Tibial nerve (tissue), 3 donors: ENCODE results near the gene MEIOC.

Source experiments
- CTCF ChIP-seq, 5 experiments: fragments of 200-600 bp in 3 of 5; fragments of 450-650 bp in 2 of 5; sonication (generic) in 3 of 5; IDR thresholded peaks; one replicate each; pipeline ENCODE4 v1.5.1; 2016 to 2019; ENCODE audit warnings: antibody characterized with exemption in 5 of 5, mild to moderate bottlenecking in 3 of 5, moderate library complexity in 2 of 5
- POLR2A ChIP-seq, 2 donors: fragments of 450-650 bp; IDR thresholded peaks; one replicate each; pipeline ENCODE4 v1.6.1; 2017; ENCODE audit warnings: antibody characterized with exemption in 2 of 2, mild to moderate bottlenecking in 2 of 2, moderate library complexity in 2 of 2

GRCh38 chr17:44688200-44688599, 31.9 kb downstream of the MEIOC start:
- no peak for TF ChIP-seq CTCF (IDR thresholded peaks at IDR 0.05)
- TF ChIP-seq POLR2A (IDR thresholded peaks at IDR 0.05) = no peak
